ENCODE data around the gene SEPTIN12. TPM values are rescaled to one million over a fixed set of nuclear protein-coding genes. Genes with fewer than 3 reads are reported as not detected.

The SEPTIN12 gene
- total and polyA plus RNA-seq, 4 donors: not detected

DNA sequence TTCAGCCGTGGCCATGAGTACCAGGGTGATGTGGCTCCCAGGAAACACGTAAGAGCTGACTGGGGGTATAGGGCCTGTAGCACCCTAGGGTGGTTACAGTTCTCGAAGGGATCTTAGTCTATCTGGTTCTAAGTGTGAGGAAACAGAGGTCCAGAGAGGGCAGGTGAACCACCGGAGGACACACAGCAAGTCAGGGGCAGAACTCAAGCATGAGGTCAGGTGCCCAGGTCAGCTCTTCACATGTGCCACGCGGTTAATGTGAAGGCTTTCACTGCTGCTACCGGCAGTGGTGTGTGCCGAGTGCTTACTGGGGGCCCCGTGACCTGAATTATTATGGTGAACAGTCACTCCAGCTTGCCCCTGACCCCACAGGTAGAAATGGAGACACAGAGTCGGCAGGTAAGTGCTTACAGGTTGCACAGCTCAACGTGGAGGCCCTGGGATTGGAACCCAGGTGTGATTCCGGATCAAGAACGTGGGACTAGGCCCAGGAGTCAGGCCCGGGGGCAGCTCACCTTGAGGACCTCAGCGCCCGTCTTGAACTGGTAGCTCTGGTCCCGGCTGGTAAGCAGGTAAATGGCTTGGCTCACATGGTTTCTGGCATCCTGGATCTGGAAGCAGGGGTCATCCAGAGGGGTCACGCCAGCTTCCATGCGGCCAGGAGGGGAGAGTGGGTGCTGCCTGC lies 11.2 kb upstream of the SEPTIN12 start:
- WGBS, 2 donors: 93 to 96% methylated on average over 19 of the region's 19 CpGs
- Histone ChIP-seq H3K9me3 (ENCODE audit: control insufficient read depth in 4 of 4, insufficient read depth in 3 of 4, low read length in 3 of 4) (no peaks in the 10 kb centered on the region), H3K4me3 (no peak overlapping the region), H3K27me3 (ENCODE audit: control insufficient read depth in 3 of 3, insufficient read depth in 3 of 3, low read length in 2 of 3) (no peaks in the 10 kb centered on the region), H3K36me3 (ENCODE audit: control insufficient read depth in 4 of 4, insufficient read depth in 4 of 4, low read length in 4 of 4) (peaks cover 0 to 25% (median 13%) of the 10 kb centered on the region in 4 donors), H3K27ac (ENCODE audit: low read depth in 1 of 2, low read length in 1 of 2) (no peak overlapping the region), H3K9ac (ENCODE audit: insufficient read depth in 1 of 2, low read length in 2 of 2) (no peak overlapping the region), H3K4me1 (ENCODE audit: control insufficient read depth in 5 of 5, insufficient read depth in 5 of 5, low read length in 5 of 5) (peaks cover 0 to 26% (median 9%) of the 10 kb centered on the region in 5 donors)
- ATAC-seq (ENCODE audit: insufficient read depth, low FRiP score): no peak
- TF ChIP-seq, protein P1, sequence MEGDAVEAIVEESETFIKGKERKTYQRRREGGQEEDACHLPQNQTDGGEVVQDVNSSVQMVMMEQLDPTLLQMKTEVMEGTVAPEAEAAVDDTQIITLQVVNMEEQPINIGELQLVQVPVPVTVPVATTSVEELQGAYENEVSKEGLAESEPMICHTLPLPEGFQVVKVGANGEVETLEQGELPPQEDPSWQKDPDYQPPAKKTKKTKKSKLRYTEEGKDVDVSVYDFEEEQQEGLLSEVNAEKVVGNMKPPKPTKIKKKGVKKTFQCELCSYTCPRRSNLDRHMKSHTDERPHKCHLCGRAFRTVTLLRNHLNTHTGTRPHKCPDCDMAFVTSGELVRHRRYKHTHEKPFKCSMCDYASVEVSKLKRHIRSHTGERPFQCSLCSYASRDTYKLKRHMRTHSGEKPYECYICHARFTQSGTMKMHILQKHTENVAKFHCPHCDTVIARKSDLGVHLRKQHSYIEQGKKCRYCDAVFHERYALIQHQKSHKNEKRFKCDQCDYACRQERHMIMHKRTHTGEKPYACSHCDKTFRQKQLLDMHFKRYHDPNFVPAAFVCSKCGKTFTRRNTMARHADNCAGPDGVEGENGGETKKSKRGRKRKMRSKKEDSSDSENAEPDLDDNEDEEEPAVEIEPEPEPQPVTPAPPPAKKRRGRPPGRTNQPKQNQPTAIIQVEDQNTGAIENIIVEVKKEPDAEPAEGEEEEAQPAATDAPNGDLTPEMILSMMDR (IDR thresholded peaks at IDR 0.05; ENCODE audit: control extremely low read depth, extremely low read depth): no peak
- no peak for DNase-seq

DNA sequence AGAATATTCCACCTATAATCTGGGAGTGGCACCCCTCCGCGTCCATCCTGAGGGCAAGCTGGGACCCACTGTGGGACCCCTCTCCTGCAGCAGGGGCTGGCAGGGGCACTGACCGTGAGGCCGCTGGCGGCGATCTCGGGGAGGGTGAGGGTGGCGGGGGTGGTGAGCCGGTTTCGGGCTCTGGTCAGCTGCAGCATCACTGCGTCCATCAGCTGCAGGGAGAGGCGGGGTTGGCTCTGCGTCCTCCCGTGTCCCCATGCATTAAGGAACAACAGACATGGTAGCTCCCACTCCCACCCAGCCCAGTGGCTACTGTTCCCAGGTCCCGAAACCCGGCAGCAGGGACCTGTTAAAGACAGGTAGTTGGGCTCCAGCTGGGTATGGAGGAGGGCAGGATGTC lies 10.3 kb upstream of the SEPTIN12 start:
- WGBS, 2 donors: 89 to 98% methylated on average over 16 of the region's 16 CpGs
- TF ChIP-seq, protein P1 (IDR thresholded peaks at IDR 0.05; ENCODE audit: control extremely low read depth, extremely low read depth): no peak
- H3K27me3 ChIP-seq (ENCODE audit: control insufficient read depth in 3 of 3, insufficient read depth in 3 of 3, low read length in 2 of 3): no peaks in the 10 kb centered on the region

DNA sequence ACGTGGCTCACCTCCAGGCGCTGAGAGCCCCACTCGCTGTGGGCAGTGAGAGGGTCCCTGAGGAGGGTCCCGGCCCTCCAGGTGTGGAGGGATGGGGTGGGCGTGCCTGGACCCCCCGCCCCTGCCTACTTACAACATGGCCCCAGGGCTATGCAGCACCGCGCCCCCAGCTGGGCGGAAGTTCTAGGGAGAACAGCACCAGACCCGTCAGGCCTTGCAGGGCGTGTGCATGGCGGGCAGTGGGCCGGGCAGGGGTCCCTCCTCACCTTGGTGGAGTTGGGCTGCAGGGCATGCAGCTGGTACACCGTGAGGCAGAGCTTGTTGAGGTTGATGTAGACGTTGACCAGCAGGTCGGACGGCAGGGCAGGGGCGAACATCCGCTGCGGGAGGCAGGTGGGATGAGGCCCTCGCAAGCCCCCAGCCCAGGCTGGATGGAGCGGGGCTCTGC lies 9.7 kb upstream of the SEPTIN12 start:
- H3K36me3 ChIP-seq (ENCODE audit: control insufficient read depth in 4 of 4, insufficient read depth in 4 of 4, low read length in 4 of 4): peaks cover 0 to 22% (median 12%) of the 10 kb centered on the region in 4 donors
- H3K4me1 ChIP-seq (ENCODE audit: control insufficient read depth in 5 of 5, insufficient read depth in 5 of 5, low read length in 5 of 5): peaks cover 0 to 14% (median 0%) of the 10 kb centered on the region in 5 donors
- DNase-seq: no peak
- TF ChIP-seq, protein P1 (IDR thresholded peaks at IDR 0.05; ENCODE audit: control extremely low read depth, extremely low read depth): no peak
- no peaks in the 10 kb centered on the region for H3K27me3 ChIP-seq (ENCODE audit: control insufficient read depth in 3 of 3, insufficient read depth in 3 of 3, low read length in 2 of 3)
- WGBS, 2 donors: 94 to 96% methylated on average over 22 of the region's 22 CpGs
- no peak overlapping the region for H3K4me3 ChIP-seq
- no peak for ATAC-seq (ENCODE audit: insufficient read depth, low FRiP score)
- H3K27ac ChIP-seq (ENCODE audit: low read depth in 1 of 2, low read length in 1 of 2): no peak overlapping the region
- no peaks in the 10 kb centered on the region for H3K9me3 ChIP-seq (ENCODE audit: control insufficient read depth in 4 of 4, insufficient read depth in 3 of 4, low read length in 3 of 4)
- no peak overlapping the region for H3K9ac ChIP-seq (ENCODE audit: insufficient read depth in 1 of 2, low read length in 2 of 2)

More for the DNA sequence above, 10.3 kb upstream of the SEPTIN12 start:
- ATAC-seq (ENCODE audit: insufficient read depth, low FRiP score) (no peak), DNase-seq (no peak)
- H3K36me3 ChIP-seq (ENCODE audit: control insufficient read depth in 4 of 4, insufficient read depth in 4 of 4, low read length in 4 of 4): peaks cover 0 to 22% (median 12%) of the 10 kb centered on the region in 4 donors
- H3K4me1 ChIP-seq (ENCODE audit: control insufficient read depth in 5 of 5, insufficient read depth in 5 of 5, low read length in 5 of 5): peaks cover 0 to 18% (median 2%) of the 10 kb centered on the region in 5 donors
- H3K4me3 ChIP-seq: no peak overlapping the region
- no peaks in the 10 kb centered on the region for H3K9me3 ChIP-seq (ENCODE audit: control insufficient read depth in 4 of 4, insufficient read depth in 3 of 4, low read length in 3 of 4)
- H3K9ac ChIP-seq (ENCODE audit: insufficient read depth in 1 of 2, low read length in 2 of 2): no peak overlapping the region
- no peak overlapping the region for H3K27ac ChIP-seq (ENCODE audit: low read depth in 1 of 2, low read length in 1 of 2)

Data from lung (tissue), 12 donors.